ENCODE measurements around the gene TOR4A.

Gene TOR4A

GRCh38 chr9:137273095-137273490, 4.4 kb upstream of the TOR4A start:
- no peak for DNase-seq

GRCh38 chr9:137273611-137274320, 3.8 kb upstream of the TOR4A start:
- no peak for DNase-seq

GRCh38 chr9:137275203-137275587, 2.3 kb upstream of the TOR4A start:
- no peak for DNase-seq

GRCh38 chr9:137275588-137276472, 1.7 kb upstream of the TOR4A start:
- no peak for DNase-seq

- no peak for DNase-seq
These were observed 825 bp upstream of the TOR4A start for GRCh38 chr9:137276473-137277328.

GRCh38 chr9:137278061-137278701, 655 bp downstream of the TOR4A start:
- DNase-seq: no peak

GRCh38 chr9:137278721-137279711, 1.5 kb downstream of the TOR4A start:
- DNase-seq: no peak

GRCh38 chr9:137279741-137280473, 2.4 kb downstream of the TOR4A start:
- no peak for DNase-seq

- DNase-seq: peak in 1 of 2 experiments; percentile 60
These were observed 3.2 kb downstream of the TOR4A start for GRCh38 chr9:137280474-137281344.

- peak in 1 of 2 experiments; percentile 31 for DNase-seq
These were observed 4.0 kb downstream of the TOR4A start for GRCh38 chr9:137281345-137282116.

- DNase-seq: peak; percentile 49 to 78
These were observed 9.5 kb downstream of the TOR4A start for GRCh38 chr9:137286975-137287383.

GRCh38 chr9:137293094-137293481, 15.6 kb downstream of the TOR4A start:
- DNase-seq: no peak

- DNase-seq: no peak
These were observed 16.1 kb downstream of the TOR4A start for GRCh38 chr9:137293482-137294090.

- peak; percentile 24 to 63 for DNase-seq
These were observed 16.7 kb downstream of the TOR4A start for GRCh38 chr9:137294091-137294680.

- peak in 1 of 2 experiments; percentile 58 for DNase-seq
These were observed 17.2 kb downstream of the TOR4A start for GRCh38 chr9:137294681-137295237.

GRCh38 chr9:137295238-137295811, 17.8 kb downstream of the TOR4A start:
- DNase-seq: peak in 1 of 2 experiments; percentile 59
